ENCODE results near the gene IL4I1.
A peak's percentile ranks its signal among the peaks of the same experiment; 100 is the strongest.

The IL4I1 gene

DNA sequence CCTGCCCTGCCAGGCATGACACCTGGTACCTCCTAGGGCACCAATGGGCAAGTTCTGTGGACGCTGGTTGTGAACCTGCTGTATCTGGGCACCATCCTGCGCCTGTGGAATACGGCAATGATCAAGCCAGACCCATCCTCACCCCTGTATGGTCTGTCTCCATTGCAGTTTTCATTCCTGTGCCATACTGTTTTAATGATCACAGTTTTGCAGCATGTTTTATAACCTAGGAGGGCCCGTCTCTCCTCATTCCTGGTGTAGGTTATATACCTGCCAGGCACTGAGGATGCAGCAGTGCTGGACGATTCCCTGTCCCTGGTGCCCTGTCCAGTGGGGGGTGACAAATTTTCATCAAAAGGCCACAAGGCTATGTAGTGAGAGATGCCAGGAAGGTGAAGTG is 13.6 kb downstream of the IL4I1 start:
- TF ChIP-seq POLR2A (IDR thresholded peaks at IDR 0.05; ENCODE audit: low read length), result no peak
- no peak for TF ChIP-seq GATA1 (IDR thresholded peaks at IDR 0.05; ENCODE audit: low read depth, low read length)
- no peak for DNase-seq

- no peak for DNase-seq
- TF ChIP-seq POLR2A (IDR thresholded peaks at IDR 0.05; ENCODE audit: low read length), result no peak
- no peak for TF ChIP-seq GATA1 (IDR thresholded peaks at IDR 0.05; ENCODE audit: low read depth, low read length)
Measured at GRCh38 chr19:49882643-49883042, 14.0 kb downstream of the IL4I1 start.

GRCh38 chr19:49881672-49882394 is 14.9 kb downstream of the IL4I1 start:
- DNase-seq, result no peak
- TF ChIP-seq GATA1 (IDR thresholded peaks at IDR 0.05; ENCODE audit: low read depth, low read length) (no peak), POLR2A (IDR thresholded peaks at IDR 0.05; ENCODE audit: low read length) (no peak)

GRCh38 chr19:49881186-49881585 is 15.5 kb downstream of the IL4I1 start:
- no peak for TF ChIP-seq GATA1 (IDR thresholded peaks at IDR 0.05; ENCODE audit: low read depth, low read length)
- TF ChIP-seq POLR2A (IDR thresholded peaks at IDR 0.05; ENCODE audit: low read length), result no peak
- no peak for DNase-seq

GRCh38 chr19:49880162-49880869 is 16.4 kb downstream of the IL4I1 start:
- DNase-seq, result no peak
- TF ChIP-seq POLR2A (IDR thresholded peaks at IDR 0.05; ENCODE audit: low read length), result no peak
- TF ChIP-seq GATA1 (IDR thresholded peaks at IDR 0.05; ENCODE audit: low read depth, low read length), result no peak

- DNase-seq, result no peak
- TF ChIP-seq GATA1 (IDR thresholded peaks at IDR 0.05; ENCODE audit: low read depth, low read length) (no peak), POLR2A (IDR thresholded peaks at IDR 0.05; ENCODE audit: low read length) (no peak)
Measured at GRCh38 chr19:49879243-49879963, 17.3 kb downstream of the IL4I1 start.

DNA sequence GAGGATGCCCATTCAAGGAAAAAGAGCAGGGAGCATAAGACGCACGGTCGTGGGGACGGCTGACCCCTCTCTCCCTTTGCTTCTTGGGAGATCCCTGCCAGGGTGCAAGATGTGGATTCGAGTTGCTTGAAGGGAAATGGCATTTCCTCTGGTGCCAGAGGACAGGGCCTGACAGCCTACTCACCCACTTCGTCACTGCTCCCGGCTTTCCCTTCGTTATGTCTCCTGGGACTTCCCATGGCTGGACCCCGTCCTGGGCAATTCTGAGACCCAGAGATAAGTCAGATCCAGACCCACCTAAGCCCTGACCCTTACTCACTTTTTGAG is 18.0 kb downstream of the IL4I1 start:
- TF ChIP-seq POLR2A (IDR thresholded peaks at IDR 0.05; ENCODE audit: low read length) (no peak), GATA1 (IDR thresholded peaks at IDR 0.05; ENCODE audit: low read depth, low read length) (no peak)
- DNase-seq, result no peak

- TF ChIP-seq GATA1 (IDR thresholded peaks at IDR 0.05; ENCODE audit: low read depth, low read length) (no peak), POLR2A (IDR thresholded peaks at IDR 0.05; ENCODE audit: low read length) (no peak)
Measured at GRCh38 chr19:49877879-49878743, 18.6 kb downstream of the IL4I1 start.

GRCh38 chr19:49877020-49877878 is 19.4 kb downstream of the IL4I1 start, which contains the start of the genes AKT1S1 and TBC1D17:
Gene AKT1S1, minus strand, starts transcription at chr19:49877355. Its CDS starts 4,060 bp downstream, at chr19:49873295.
Gene TBC1D17, plus strand, starts transcription at chr19:49877702. Its CDS starts 22 bp downstream, at chr19:49877724.
- DNase-seq, result peak; percentile 100
- TF ChIP-seq POLR2A (IDR thresholded peaks at IDR 0.05; ENCODE audit: low read length) (peak; percentile 90), GATA1 (IDR thresholded peaks at IDR 0.05; ENCODE audit: low read depth, low read length) (no peak)

More at GRCh38 chr19:49877879-49878743, 18.6 kb downstream of the IL4I1 start:
- peak; percentile 99 to 100 for DNase-seq

GRCh38 chr19:49876422-49877019 is 20.2 kb downstream of the IL4I1 start:
- TF ChIP-seq POLR2A (IDR thresholded peaks at IDR 0.05; ENCODE audit: low read length) (peak; percentile 52), GATA1 (IDR thresholded peaks at IDR 0.05; ENCODE audit: low read depth, low read length) (no peak)
- DNase-seq, result peak; percentile 100

GRCh38 chr19:49875857-49876421 is 20.7 kb downstream of the IL4I1 start:
- DNase-seq, result peak; percentile 69 to 82
- TF ChIP-seq POLR2A (IDR thresholded peaks at IDR 0.05; ENCODE audit: low read length) (peak; percentile 74), GATA1 (IDR thresholded peaks at IDR 0.05; ENCODE audit: low read depth, low read length) (no peak)

GRCh38 chr19:49875177-49875576 is 21.5 kb downstream of the IL4I1 start:
- TF ChIP-seq GATA1 (IDR thresholded peaks at IDR 0.05; ENCODE audit: low read depth, low read length) (no peak), POLR2A (IDR thresholded peaks at IDR 0.05; ENCODE audit: low read length) (no peak)
- no peak for DNase-seq
